ENCODE measurements around the gene S100A12. TPM values are rescaled to one million over a fixed set of nuclear protein-coding genes. Genes with fewer than 3 reads are reported as not detected.

The S100A12 gene
- total RNA-seq, 1 donor, result not detected

GRCh38 chr1:153397051-153397923, 21.9 kb upstream of the S100A12 start:
- no peak for DNase-seq (ENCODE audit: insufficient read length, low spot score, missing footprints)
- no peaks in the 10 kb centered on the region for H3K4me1 ChIP-seq (ENCODE audit: insufficient read depth, low read length)
- H3K79me2 ChIP-seq (ENCODE audit: insufficient read depth, low read length), result no peaks in the 10 kb centered on the region
- H4K20me1 ChIP-seq (ENCODE audit: insufficient read depth, low read length), result no peaks in the 10 kb centered on the region
- TF ChIP-seq CTCF (IDR thresholded peaks at IDR 0.05; ENCODE audit: extremely low read depth, low read depth, low read length), result no peak
- H3K27ac ChIP-seq (ENCODE audit: low read depth, low read length), result no peak overlapping the region
- no peak overlapping the region for H2AFZ ChIP-seq (ENCODE audit: low read length)
- no peaks in the 10 kb centered on the region for H3K27me3 ChIP-seq (ENCODE audit: insufficient read depth, low read length)
- no peak overlapping the region for H3K4me2 ChIP-seq (ENCODE audit: insufficient read depth, low read length)
- no peak overlapping the region for H3K4me3 ChIP-seq (ENCODE audit: insufficient read depth, low read length)
- no peaks in the 10 kb centered on the region for H3K9me3 ChIP-seq (ENCODE audit: low read depth, low read length)
- H3K36me3 ChIP-seq (ENCODE audit: insufficient read depth, low read length), result no peaks in the 10 kb centered on the region

GRCh38 chr1:153396461-153396860, 21.0 kb upstream of the S100A12 start:
- no peak for DNase-seq (ENCODE audit: insufficient read length, low spot score, missing footprints)
- no peak overlapping the region for H3K4me2 ChIP-seq (ENCODE audit: insufficient read depth, low read length)

GRCh38 chr1:153395776-153396175, 20.4 kb upstream of the S100A12 start:
- no peak overlapping the region for H3K4me3 ChIP-seq (ENCODE audit: insufficient read depth, low read length)
- no peak overlapping the region for H3K4me2 ChIP-seq (ENCODE audit: insufficient read depth, low read length)
- H2AFZ ChIP-seq (ENCODE audit: low read length), result no peak overlapping the region

More at GRCh38 chr1:153396461-153396860, 21.0 kb upstream of the S100A12 start:
- no peak overlapping the region for H3K27ac ChIP-seq (ENCODE audit: low read depth, low read length)
- H3K4me3 ChIP-seq (ENCODE audit: insufficient read depth, low read length), result no peak overlapping the region
- no peaks in the 10 kb centered on the region for H3K27me3 ChIP-seq (ENCODE audit: insufficient read depth, low read length)
- TF ChIP-seq CTCF (IDR thresholded peaks at IDR 0.05; ENCODE audit: extremely low read depth, low read depth, low read length), result no peak
- no peaks in the 10 kb centered on the region for H4K20me1 ChIP-seq (ENCODE audit: insufficient read depth, low read length)
- no peaks in the 10 kb centered on the region for H3K9me3 ChIP-seq (ENCODE audit: low read depth, low read length)
- H3K79me2 ChIP-seq (ENCODE audit: insufficient read depth, low read length), result no peaks in the 10 kb centered on the region
- H2AFZ ChIP-seq (ENCODE audit: low read length), result no peak overlapping the region
- no peaks in the 10 kb centered on the region for H3K36me3 ChIP-seq (ENCODE audit: insufficient read depth, low read length)
- no peaks in the 10 kb centered on the region for H3K4me1 ChIP-seq (ENCODE audit: insufficient read depth, low read length)

More at GRCh38 chr1:153395776-153396175, 20.4 kb upstream of the S100A12 start:
- no peaks in the 10 kb centered on the region for H4K20me1 ChIP-seq (ENCODE audit: insufficient read depth, low read length)
- H3K36me3 ChIP-seq (ENCODE audit: insufficient read depth, low read length), result no peaks in the 10 kb centered on the region
- no peaks in the 10 kb centered on the region for H3K79me2 ChIP-seq (ENCODE audit: insufficient read depth, low read length)
- no peaks in the 10 kb centered on the region for H3K27me3 ChIP-seq (ENCODE audit: insufficient read depth, low read length)
- no peak overlapping the region for H3K27ac ChIP-seq (ENCODE audit: low read depth, low read length)
- no peak for DNase-seq (ENCODE audit: insufficient read length, low spot score, missing footprints)
- H3K4me1 ChIP-seq (ENCODE audit: insufficient read depth, low read length), result no peaks in the 10 kb centered on the region
- TF ChIP-seq CTCF (IDR thresholded peaks at IDR 0.05; ENCODE audit: extremely low read depth, low read depth, low read length), result no peak
- no peaks in the 10 kb centered on the region for H3K9me3 ChIP-seq (ENCODE audit: low read depth, low read length)

Data from osteoblast (primary cell).